ENCODE results near the gene USP3. TPM values are rescaled to one million over a fixed set of nuclear protein-coding genes. Genes with fewer than 3 reads are reported as not detected.

USP3 gene
- total RNA-seq, 1 donor from 2014 or later, result 57.3 TPM

DNA sequence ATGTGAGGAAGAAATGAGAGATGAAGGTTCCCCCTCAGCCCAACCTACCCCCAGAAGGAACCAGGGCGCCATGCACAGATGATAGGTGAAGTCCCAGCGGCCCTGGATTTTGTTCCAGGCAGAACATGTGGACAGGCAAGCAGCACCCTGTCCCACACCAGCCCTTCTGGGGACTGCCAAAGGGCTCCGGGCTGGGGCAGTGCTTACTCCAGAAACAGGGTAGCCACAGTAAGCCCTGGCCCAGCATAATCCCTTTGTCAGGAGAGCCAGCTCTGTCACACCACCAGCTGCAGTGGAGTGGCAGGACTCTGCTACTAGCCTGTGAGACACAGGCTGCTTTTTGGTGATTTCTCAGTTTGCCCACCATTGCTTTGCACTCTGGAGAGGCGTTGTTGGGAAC, 99.1 kb downstream of the USP3 start:
- no peak for TF ChIP-seq CTCF (conservative IDR thresholded peaks at IDR 0.05)
- Mint-ChIP-seq H3K4me3 (no peak overlapping the region), H3K36me3 (no peaks in the 10 kb centered on the region), H3K27me3 (no peaks in the 10 kb centered on the region), H3K27ac (no peak overlapping the region), H3K9me3 (no peaks in the 10 kb centered on the region), H3K4me1 (ENCODE audit: unreplicated experiment) (peaks cover 7% of the 10 kb centered on the region)
- no peak for DNase-seq (ENCODE audit: extremely low spot score, unreplicated experiment)

- Mint-ChIP-seq H3K4me1 (ENCODE audit: unreplicated experiment) (peaks cover 5% of the 10 kb centered on the region), H3K9me3 (no peaks in the 10 kb centered on the region), H3K36me3 (peaks cover 3% of the 10 kb centered on the region), H3K27ac (no peak overlapping the region), H3K4me3 (no peak overlapping the region), H3K27me3 (no peaks in the 10 kb centered on the region)
- no peak for DNase-seq (ENCODE audit: extremely low spot score, unreplicated experiment)
- no peak for TF ChIP-seq CTCF (conservative IDR thresholded peaks at IDR 0.05)
These were observed 99.9 kb downstream of the USP3 start for GRCh38 chr15:63604281-63604680.

DNA sequence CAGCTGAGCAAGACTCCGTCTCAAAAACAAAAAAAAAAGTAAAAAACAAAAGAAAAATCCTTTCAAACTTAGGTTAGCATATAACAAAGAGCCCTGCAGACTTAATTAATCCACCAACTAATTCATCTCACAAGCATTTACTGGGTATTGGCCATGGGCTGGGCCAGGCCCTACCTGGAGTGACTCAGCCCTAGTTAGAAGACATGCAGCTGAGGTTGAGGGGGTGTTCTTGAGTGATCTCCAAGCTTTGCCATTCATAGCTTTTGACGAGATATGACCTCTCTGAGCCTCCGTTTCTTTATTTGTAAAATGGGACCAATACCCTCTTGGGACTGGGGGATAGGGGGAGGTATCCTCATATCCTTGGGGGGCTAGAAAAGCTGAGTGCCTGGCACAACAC, 100.6 kb downstream of the USP3 start:
- no peak for TF ChIP-seq CTCF (conservative IDR thresholded peaks at IDR 0.05)
- Mint-ChIP-seq H3K9me3 (no peaks in the 10 kb centered on the region), H3K4me1 (ENCODE audit: unreplicated experiment) (peaks cover 4% of the 10 kb centered on the region), H3K4me3 (no peak overlapping the region), H3K27me3 (no peaks in the 10 kb centered on the region), H3K36me3 (peaks cover 4% of the 10 kb centered on the region), H3K27ac (no peak overlapping the region)
- DNase-seq (ENCODE audit: extremely low spot score, unreplicated experiment), result no peak

GRCh38 chr15:63605816-63606215, 101.4 kb downstream of the USP3 start:
- no peak for DNase-seq (ENCODE audit: extremely low spot score, unreplicated experiment)
- Mint-ChIP-seq H3K4me3 (no peak overlapping the region), H3K9me3 (no peaks in the 10 kb centered on the region), H3K36me3 (peaks cover 8% of the 10 kb centered on the region), H3K4me1 (ENCODE audit: unreplicated experiment) (peaks cover 9% of the 10 kb centered on the region), H3K27ac (no peak overlapping the region), H3K27me3 (no peaks in the 10 kb centered on the region)
- no peak for TF ChIP-seq CTCF (conservative IDR thresholded peaks at IDR 0.05)

GRCh38 chr15:63606308-63606707, 101.9 kb downstream of the USP3 start:
- H3K27ac Mint-ChIP-seq, result no peak overlapping the region

More at GRCh38 chr15:63606308-63606707, 101.9 kb downstream of the USP3 start:
- no peak overlapping the region for H3K4me3 Mint-ChIP-seq
- H3K36me3 Mint-ChIP-seq, result peaks cover 9% of the 10 kb centered on the region
- TF ChIP-seq CTCF (conservative IDR thresholded peaks at IDR 0.05), result no peak
- H3K4me1 Mint-ChIP-seq (ENCODE audit: unreplicated experiment), result peaks cover 14% of the 10 kb centered on the region
- DNase-seq (ENCODE audit: extremely low spot score, unreplicated experiment), result no peak
- no peaks in the 10 kb centered on the region for H3K9me3 Mint-ChIP-seq
- H3K27me3 Mint-ChIP-seq, result no peaks in the 10 kb centered on the region
